GM19351 (cell line): Measurements from ENCODE around the gene ZNF384.

Experiments
- ATAC-seq: cut with Tn5 transposase; IDR thresholded peaks from one replicate; pipeline ENCODE4 v1.9.1; 2021; ENCODE audit warnings: mild to moderate bottlenecking, moderate library complexity; ENCODE audit not compliant: unreplicated experiment

ZNF384 gene

GRCh38 chr12:6662602-6662905 lies 26.6 kb downstream of the ZNF384 start:
- ATAC-seq: no peak

GRCh38 chr12:6653987-6654386 lies 35.2 kb downstream of the ZNF384 start:
- ATAC-seq: no peak

GRCh38 chr12:6653342-6653741 lies 35.8 kb downstream of the ZNF384 start:
- ATAC-seq: no peak

- ATAC-seq: no peak
Observed at GRCh38 chr12:6652391-6652790, 36.8 kb downstream of the ZNF384 start.

- ATAC-seq: no peak
Observed at GRCh38 chr12:6650832-6651231, 38.3 kb downstream of the ZNF384 start.

- no peak for ATAC-seq
Observed at GRCh38 chr12:6647083-6647604, 42.0 kb downstream of the ZNF384 start, which contains the start of gene ACRBP. ACRBP (minus strand) TSS chr12:6647432; CDS start chr12:6647366, 66 bp downstream.

- no peak for ATAC-seq
Observed at GRCh38 chr12:6646276-6647082, 42.7 kb downstream of the ZNF384 start.

GRCh38 chr12:6644903-6645302 lies 44.3 kb downstream of the ZNF384 start:
- ATAC-seq: no peak

- ATAC-seq: no peak
Observed at GRCh38 chr12:6644257-6644596, 44.9 kb downstream of the ZNF384 start.

GRCh38 chr12:6643569-6644256 lies 45.5 kb downstream of the ZNF384 start:
- ATAC-seq: no peak

- ATAC-seq: no peak
Observed at GRCh38 chr12:6641131-6641530, 48.0 kb downstream of the ZNF384 start.

GRCh38 chr12:6640497-6640896 lies 48.7 kb downstream of the ZNF384 start:
- ATAC-seq: no peak

GRCh38 chr12:6639151-6639801 lies 49.9 kb downstream of the ZNF384 start:
- ATAC-seq: no peak

- no peak for ATAC-seq
Observed at GRCh38 chr12:6638305-6638704, 50.9 kb downstream of the ZNF384 start.

- ATAC-seq: peak; percentile 46
Observed at GRCh38 chr12:6635856-6636531, 53.2 kb downstream of the ZNF384 start, which contains the start of gene LPAR5. LPAR5 (minus strand) TSS chr12:6635959; CDS start chr12:6621248, 14,711 bp downstream.

GRCh38 chr12:6635375-6635855 lies 53.8 kb downstream of the ZNF384 start:
- ATAC-seq: peak; percentile 48

GRCh38 chr12:6632026-6632983 lies 56.9 kb downstream of the ZNF384 start:
- ATAC-seq: peak; percentile 46

- ATAC-seq: no peak
Observed at GRCh38 chr12:6631549-6631961, 57.6 kb downstream of the ZNF384 start.

- no peak for ATAC-seq
Observed at GRCh38 chr12:6630736-6631135, 58.4 kb downstream of the ZNF384 start.

- ATAC-seq: no peak
Observed at GRCh38 chr12:6627616-6628015, 61.6 kb downstream of the ZNF384 start.
